HG03571 (cell line): Measurements from ENCODE around the gene FBP1.
"Not testable (repeated sequence)": the region's sequence is repeated elsewhere in the genome, so short reads cannot be mapped to it uniquely, and the experiment has no call there.

Experiments used
- ATAC-seq: cut with Tn5 transposase; IDR thresholded peaks from one replicate; pipeline ENCODE4 v1.9.1; 2021; ENCODE audit not compliant: unreplicated experiment

FBP1 gene

DNA sequence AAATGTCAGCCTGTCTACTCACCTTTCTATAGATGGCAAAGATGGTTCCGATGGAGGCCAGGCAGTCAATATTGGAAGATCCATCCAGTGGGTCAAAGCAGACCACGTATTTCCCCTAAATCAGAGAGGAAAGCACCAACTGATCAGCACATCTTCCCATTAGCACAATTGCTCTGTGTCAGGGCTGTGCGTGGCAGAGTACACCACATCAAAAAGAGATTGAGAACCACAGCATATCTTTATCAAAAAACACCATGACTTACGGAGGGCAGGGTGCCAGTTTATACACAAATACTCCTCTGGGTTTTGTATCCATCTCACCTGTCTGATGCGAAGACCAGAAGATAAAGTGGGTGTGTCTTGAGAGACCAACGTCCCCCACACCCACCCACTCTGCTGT is 54.8 kb downstream of the FBP1 start:
- no peak for ATAC-seq

DNA sequence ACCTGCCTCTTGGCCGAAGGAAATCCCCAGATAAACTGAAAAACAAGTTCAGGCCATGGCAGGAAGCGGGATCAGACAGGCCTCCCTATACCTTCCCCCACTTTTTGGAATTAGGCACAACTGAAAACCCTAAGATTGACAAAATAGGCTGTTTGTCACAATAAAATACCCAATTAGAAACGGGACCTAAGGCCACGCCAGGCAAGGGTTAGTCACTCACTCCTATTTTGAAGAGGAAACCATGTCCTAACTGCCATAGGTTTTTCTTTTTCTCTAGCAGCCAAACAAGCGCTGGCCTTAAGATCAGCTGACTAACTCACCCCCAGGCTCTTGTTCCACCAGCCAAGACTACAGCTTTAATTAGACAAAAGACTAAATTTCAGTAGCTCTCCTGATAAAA is 57.6 kb downstream of the FBP1 start:
- no peak for ATAC-seq

DNA sequence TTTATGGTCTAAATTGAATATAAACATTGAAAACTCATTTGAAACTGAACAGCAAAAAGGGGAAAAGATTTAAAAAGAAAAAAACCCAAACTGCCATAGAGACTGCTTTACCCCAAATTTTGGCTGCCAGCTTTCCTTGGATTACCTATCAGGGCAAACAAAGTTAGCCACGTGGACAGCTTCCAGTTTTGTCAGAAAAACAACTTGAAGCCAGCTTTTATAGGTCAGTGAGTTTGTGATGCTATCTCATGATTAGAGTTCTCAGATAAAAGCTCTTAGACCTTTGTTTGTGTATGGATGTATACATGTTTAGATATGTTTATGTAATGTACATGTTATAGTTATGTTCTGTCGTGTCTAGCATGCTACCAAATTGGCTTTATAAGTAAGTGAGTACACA is 61.7 kb downstream of the FBP1 start:
- ATAC-seq, result no peak

DNA sequence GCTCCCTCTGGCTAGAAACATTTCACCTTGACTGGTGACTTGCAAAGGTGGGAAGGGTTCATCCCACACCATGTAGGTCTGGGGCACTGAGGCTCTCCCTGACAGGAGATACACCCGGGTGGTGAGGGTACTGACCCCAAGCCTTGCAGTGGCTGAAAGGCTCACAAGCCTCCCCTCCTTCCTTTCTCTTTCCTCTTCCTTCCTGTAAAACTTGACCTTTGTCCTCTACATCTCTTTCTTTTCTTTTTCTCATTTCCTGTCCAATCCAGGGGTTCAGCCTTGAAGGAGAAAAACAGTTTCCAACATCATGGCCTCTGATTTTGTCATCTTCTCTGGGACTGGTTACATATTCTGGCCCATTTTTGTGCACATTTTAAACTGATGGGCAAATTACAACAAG is 62.3 kb downstream of the FBP1 start:
- ATAC-seq, result no peak

DNA sequence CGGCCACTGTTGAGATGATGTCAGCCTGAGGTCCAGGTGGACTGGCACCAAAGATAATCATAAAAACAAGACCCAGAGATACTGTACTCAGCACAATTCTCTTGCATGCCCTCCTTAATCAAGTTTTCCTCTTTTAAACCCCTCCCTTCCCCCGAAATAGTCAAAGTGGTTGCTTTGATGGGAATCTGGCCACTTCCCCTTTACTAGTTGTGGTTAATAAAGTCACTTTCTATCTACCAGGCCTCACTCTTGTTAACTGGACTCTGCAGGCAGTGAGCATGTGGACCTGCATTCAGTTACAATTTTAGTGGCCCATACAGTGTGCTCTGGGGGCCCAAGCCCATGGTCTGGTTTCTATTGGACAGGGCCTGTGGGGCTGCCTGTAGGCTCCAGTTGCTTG is 63.2 kb downstream of the FBP1 start:
- ATAC-seq, result no peak

DNA sequence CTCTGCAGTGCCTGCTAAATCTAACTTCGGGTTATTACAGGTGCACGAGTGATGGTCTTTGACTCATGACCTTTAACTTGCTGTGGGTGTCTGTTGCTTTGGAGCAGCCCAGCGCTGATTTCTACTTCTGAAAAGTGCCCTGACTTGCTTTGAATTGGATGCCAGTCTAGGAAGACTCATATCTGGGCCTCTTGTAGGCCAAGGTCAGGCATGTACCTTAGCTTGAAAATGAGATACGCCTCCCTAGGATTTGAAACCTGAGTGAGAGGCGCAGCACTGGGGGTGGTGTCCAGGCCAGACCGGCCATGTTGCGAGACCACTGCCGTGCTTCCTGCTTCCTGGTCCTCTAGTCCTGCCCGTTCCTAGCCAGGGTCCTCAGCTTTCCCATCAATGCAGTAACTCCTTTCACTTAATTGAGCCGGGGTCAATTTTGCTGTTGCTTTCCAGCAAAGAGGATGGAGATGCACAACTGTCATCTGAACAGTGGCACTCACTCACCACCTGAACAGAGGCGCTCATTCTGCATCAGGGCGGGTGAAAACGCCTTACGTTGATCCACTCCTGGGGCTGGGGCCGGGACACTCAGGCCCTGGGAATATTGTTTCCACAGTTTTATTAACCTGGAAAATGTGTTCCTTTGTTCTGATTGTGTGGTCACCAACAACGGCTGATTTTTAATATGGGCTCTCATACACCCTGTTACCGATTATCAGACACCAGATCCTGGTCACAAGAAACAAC is 70.2 kb downstream of the FBP1 start:
- no peak for ATAC-seq

DNA sequence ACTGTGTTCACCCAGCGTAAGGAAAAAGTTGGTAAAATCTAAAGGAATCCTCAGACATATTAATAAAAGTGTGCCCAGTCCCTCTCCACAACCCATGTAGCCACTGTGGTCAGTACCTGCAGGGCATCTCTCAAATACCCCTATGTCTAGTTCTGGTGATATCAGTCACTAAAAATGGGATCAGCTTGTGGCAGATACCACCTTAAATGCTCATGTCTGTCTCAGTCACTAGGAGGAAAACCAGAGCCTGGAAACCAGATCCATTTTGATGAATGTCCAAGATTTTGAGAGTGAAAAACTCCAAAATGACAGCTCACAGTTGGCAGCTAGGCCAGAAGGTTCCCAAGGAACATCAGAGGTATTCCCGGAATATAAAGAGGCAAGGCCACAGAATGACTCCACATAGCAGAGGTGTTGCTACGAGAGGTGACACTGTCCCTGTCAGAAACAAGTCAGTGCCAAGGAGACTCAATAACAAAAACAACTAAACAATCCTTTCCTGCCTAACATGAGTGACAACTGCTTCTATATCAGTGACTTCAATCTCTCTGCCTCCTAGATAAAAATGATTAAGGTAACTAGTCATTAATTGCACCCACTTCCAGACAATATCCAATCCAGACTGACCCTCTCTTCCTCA is 70.9 kb downstream of the FBP1 start:
- ATAC-seq, result no peak

DNA sequence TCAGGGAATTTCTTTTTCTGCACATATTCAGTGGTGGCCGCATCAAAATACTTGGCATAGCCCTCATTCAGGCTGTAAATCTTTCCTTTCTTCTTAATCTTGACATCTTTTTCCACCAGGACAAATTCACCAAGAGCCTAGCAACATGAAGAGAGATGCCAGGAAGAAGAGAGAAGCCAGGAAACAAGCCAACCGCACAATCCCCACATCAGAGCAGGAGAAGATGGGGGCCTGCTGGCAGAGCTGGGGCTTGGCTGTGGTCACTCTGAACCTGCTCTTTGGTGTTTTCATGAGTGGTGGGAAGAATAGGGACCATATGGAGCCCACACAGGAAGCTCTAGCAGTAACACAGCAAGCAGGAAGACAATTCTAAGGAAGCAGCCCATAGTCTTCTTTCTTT is 72.0 kb downstream of the FBP1 start:
- ATAC-seq, result no peak

DNA sequence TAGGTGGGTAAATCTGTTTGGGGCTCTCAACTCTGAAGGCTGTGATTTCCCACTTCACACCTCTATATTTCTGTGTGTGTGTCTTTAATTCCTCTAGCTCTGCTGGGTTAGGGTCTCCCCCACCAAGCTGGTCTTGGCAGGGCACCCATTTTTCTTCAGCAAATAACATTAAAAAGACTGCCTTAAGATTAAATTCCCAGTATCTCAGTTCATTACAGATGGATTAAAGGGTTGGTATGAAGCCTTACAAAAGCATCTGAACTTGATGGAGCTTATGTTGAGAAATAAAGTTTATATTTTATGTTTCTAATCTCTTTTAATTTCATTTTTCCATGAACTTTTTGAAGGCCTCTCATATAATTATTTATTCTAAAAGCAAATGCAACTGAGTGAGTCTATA is 72.8 kb downstream of the FBP1 start:
- no peak for ATAC-seq

DNA sequence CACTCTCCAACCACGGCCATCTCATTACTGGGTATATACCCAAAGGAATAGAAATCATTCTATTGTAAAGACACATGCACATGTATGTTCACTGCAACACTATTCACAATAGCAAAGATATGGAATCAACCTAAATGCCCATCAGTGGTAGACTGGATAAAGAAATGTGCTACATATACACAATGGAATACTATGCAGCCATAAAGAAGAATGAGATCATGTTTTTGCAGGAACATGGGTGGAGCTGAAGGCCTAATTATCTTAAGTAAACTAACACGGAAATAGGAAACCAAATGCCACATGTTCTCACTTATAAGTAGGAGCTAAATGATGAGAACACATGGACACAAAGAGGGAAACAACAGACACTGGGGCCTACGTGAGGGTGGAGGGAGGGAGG is 75.0 kb downstream of the FBP1 start:
- ATAC-seq, result not testable (repeated sequence)

DNA sequence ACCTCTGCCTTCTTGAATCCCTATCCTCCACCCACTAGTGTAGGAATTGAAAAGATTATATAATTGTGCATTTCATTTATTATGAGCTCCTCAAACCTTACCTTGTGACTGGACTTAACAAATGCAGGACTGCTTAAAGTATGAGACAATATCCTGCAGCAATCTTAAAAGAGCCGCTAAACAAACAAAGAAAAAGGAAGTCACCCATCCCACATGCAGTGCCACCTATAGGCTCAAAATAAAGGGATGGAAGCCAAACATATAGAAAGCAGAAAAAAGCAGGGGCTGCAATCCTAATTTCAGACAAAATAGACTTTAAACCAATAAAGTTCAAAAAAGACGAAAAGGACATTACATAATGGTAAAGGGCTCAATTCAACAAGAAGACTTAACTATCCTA is 75.8 kb downstream of the FBP1 start:
- ATAC-seq, result no peak

DNA sequence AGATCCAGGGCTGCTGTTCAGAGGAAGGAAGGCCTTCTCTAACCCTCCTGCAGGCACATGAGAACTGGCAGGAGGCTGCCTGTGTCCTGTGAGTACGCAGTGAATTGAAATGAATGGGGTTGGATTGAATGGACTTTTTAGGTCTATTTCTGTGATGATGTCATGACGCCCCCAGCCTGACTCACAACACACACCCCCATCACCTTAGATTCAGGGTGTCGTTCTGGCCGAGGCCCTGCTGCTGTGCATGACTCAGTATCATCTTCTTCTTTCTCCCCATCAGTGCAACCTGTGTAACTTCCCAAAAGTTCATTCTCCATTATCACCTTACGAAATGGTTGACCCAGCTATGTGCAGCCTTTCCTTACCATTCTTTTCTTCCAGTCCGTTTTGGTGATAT is 79.1 kb downstream of the FBP1 start:
- no peak for ATAC-seq

DNA sequence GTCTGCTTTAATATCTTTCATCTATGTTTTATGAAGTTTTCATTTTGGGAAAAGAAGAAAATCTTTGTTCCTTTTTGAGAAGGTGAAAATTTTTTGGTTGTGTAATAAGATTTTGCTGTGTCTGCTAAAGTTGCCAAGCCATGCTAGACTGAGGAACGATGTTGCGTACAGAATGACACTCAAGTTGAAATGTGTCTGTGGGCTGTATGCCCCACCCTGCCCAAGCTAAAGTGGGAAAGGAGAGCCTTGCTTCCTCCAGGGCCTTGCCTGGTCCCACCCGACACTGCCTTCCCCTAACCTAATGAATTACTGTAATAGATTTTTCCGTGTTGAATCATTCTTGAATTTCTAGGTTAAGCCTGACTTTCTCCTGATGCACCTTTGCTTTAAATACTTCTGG is 81.9 kb downstream of the FBP1 start:
- ATAC-seq, result no peak

DNA sequence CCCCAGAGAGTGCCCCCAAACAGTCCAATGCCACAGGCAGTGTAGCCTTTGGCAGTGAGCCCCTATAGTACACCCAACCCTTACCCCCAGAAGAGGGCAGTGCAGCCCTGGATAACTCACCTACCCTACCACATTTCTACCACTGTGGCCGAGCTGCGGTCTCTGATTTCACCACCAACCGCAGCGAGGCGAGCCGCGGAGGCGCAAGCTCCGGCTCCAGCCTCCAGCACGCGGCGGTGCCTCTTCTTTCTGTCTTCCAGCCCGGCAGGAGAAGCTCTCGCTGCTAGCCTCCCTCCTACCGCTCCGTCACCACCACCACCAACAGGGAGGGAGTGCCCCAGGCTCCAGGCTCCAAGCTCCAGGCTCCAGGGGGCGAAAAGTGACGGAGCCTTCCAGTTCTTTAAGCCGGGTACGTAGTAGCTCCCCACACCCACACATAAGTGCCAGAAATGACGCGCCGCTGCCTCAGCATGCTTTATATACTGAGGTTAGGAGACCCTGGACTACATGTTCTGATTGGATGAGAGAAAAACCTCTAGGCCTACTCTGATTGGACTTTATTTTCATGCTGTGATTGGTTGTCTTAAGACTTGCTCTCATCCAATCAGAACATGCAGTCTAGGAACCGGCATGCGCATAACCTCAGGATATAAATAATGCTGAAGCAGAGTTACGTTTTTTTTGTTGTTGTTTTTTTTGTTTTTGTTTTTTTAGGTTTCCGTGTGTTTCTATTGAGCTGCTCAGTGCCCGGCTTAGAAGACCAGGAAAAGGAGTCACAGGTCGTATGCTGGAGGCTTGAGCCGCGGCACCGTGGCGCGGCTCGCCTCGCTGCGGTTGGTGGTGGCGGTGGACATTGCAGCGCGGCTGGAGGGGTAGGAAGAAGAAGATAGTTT is 84.6 kb downstream of the FBP1 start, which contains the start of gene PCAT7:
PCAT7 (plus strand) TSS at position 645 of the 893 bp plus-strand sequence.
- no peak for ATAC-seq

DNA sequence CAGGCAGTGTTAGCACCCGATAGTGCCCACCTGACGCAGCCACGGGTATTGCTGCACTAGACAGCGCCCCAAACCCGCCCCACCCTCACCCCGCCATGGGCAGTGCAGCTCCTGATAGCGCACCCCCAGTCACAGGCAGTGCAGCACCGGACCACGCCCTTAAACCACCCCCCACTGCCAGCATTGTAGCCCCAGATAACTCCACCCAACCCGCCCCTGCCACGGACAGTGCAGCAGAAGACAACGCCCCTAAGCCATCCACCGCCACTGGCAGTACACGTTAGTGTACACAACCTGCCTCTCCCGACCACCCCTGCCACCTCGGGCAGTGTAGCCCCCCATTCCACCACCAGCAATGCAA is 85.3 kb downstream of the FBP1 start:
- no peak for ATAC-seq
